Measurements from ENCODE around the gene NTRK3. TPM values are rescaled to one million over a fixed set of nuclear protein-coding genes. Genes with fewer than 3 reads are reported as not detected.

Gene NTRK3
- under 0.01 TPM for total RNA-seq

DNA sequence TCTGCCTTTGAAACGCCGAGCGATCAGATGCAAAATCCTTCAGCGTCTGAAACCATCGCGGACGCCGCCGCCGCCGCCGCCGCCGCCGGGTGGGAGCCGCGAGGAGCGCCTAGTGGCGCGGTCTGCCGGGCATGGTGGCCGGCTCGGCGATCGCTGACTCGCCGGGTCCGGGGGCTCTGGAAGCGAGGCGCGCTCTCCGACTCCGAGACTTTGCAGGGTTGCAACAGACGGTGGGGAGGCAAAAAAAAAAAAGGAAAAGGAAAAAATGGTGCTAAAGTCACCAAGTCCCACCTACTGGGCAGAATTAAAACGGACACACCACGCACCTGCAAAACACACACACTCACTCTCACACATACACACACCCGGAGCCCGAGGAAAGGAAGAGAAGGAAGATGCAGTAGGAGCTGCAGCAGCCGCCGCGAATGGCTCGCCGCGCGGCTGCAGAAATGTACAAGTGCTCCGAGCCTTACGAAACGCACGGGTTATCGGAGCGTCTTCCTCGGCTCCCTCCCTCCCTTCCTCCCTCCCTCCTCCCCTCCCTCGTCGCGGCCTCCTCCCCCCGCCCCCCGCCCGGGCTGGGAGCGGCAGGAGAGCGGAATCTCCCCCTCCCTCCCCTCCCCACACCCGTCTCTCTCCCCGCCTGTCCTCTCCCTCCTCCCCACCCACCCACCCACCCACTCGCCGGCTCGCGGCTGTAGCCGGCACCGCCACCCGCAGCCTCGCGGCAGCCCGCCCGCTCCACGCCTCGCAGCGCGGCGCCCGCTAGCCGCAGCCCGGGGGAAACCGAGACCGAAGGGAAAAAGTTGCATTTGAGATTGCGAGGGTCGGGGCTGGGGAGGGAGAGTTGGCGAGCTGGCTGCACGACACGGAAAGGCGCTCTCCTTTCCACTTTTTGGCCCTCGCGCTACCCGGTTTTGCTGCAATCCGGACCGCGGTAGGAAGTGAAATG is at the start of gene NTRK3:
NTRK3 (minus strand) TSS at position 461 of the 952 bp plus-strand sequence. CDS start 586 bp downstream, outside the sequence.
- no peak for DNase-seq (ENCODE audit: low read depth in 2 of 3, low spot score in 2 of 3)

DNA sequence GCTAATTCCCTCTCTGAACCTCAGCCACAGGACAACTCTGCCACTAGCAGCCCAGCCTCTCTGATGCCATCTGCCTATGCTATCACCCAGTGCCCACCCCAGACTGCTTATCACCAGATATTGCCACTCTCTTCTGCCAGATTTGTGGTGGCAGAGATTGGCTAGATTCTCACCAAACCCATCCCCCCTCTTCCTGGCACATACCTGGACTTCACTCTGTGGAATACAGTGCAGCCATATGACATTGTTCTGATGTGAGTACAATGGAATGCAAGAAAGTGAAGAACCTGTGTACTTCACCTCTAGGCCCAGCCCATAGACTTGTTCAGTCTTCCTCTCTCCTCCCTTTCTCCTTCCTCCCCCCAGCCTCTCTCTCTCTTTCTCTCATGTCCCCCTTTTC is 46.9 kb upstream of the NTRK3 start:
- no peak for DNase-seq (ENCODE audit: low read depth in 2 of 3, low spot score in 2 of 3)

DNA sequence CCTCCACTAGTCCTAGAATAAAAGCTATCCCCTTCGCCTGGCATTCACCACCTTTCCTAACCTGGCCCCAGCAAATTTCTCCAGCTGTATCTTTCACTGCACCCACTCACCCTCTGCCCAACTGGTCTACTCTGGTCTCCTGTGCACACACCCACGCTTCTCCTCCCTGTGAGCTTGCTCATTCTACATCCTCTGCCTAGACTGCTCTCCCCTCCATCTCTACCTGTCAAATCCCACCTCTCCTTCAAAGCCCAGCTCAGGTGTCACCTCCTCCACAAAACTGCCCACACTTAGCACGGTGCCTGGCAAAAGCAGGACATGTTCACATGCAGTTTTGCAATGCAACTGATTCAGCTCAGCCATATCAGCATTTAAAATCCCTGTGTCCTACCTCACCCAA is 45.8 kb upstream of the NTRK3 start:
- no peak for DNase-seq (ENCODE audit: low read depth in 2 of 3, low spot score in 2 of 3)

DNA sequence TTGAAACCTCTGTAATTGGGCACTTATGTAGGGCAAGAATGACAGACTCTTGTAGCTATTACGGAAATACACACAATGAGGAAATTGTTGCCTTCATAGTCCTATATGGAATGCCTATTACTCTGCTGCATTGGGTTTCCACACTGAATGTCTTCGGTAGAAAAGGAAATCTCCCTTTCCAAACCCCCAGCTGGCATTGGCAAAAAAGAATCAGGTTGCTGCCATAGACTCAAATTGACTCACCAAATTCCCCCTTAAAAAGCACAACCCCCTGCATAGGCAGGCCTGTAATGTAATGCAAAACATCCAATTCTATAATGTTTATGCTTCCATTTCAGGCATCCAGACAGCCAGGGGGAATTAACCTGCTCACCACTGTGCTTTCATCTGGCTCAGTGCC is 44.8 kb upstream of the NTRK3 start:
- DNase-seq (ENCODE audit: low read depth in 2 of 3, low spot score in 2 of 3): no peak

DNA sequence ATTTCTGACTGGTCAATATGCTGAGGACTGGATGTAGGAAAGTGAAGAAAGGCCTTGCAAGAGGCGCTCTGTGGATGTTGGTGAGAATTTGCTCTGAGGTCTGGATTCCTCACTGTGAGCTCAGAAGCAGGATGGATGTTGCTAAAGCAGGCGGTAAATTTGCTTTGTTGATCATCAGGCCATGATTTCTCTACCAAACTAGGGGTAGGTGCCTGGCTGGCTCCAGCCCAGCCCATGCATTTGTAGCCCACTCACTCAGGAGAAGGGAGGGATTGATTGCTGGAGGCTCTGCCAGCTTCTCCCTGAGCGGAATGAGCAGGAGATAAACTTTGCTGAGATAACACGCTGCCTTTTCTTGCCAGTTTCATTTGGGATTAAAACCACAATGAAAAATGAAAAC is 44.3 kb upstream of the NTRK3 start:
- DNase-seq (ENCODE audit: low read depth in 2 of 3, low spot score in 2 of 3): no peak

DNA sequence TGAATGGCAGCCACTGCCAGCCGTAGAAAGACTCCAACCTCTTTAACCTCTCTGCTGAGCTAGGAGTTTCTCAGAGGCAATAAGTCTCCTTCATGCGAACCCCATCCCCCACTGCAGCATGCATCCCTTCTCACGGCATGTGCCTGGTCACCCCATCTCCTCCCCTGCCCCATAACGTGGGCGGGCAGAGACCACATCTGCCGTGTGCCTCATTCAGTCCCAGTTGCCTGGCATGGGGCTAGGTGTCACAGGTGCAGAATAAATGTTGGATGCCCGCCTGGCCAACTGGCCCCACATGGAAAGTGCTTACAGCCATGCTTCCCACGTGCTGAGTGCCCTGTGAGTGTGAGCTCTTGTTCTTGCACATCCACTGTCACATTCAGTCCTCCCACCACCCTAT is 43.5 kb upstream of the NTRK3 start:
- no peak for DNase-seq (ENCODE audit: low read depth in 2 of 3, low spot score in 2 of 3)

DNA sequence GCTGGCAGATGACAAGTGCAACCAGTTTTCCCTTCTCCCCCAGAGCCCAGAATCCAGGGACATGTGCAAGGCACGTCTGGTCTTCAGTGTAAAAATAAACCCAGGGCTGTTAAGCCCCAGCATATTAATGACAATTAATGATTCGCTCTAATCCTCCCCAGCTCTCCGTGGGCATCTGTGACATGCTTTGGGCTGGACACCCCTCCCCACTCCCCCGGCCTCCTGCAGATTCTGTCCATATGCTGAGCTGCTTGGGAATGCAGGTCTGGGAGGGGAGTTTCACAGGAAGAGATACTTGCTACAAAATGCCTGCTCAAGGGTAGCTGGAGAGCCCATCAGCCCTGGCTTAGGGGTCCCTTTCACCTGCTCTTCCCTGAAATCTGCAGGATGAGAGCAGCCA is 43.0 kb upstream of the NTRK3 start:
- DNase-seq (ENCODE audit: low read depth in 2 of 3, low spot score in 2 of 3): no peak

DNA sequence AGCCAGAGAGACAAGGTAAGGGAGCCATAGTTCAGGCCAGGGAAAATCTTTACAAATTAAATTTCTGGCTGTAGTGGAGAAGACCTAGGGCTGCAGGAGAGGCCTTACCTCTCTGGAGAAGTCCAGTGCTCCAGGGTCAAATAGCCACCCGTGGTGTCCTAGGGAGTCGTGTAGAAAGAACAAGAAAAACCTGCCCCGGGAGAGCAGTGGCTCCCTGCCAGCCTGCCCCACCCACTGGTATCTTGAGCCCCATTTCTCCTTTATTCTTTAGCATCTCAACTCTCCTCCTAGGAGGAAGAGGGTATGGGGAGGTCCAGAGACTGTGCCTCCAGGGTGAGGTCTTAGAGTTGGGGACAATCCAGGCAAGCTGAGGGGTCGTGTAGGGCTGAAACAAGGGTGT is 32.1 kb upstream of the NTRK3 start:
- DNase-seq (ENCODE audit: low read depth in 2 of 3, low spot score in 2 of 3): no peak

DNA sequence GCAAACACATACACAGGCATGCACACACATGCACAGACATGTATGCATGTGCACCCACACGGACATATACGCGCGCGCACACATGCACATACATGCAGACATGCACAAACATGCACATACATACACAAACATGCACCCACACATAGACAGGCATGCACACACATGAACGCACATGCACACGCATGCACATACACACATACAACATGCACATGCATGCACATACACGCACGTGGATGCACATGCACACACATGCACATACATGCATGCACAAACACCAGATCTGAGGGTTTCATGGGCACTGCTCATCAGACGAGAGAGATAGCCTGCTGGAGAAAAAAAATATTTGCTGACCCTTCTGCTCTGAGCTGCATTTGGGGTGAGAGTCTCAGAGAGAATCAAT is 31.7 kb upstream of the NTRK3 start:
- no peak for DNase-seq (ENCODE audit: low read depth in 2 of 3, low spot score in 2 of 3)

DNA sequence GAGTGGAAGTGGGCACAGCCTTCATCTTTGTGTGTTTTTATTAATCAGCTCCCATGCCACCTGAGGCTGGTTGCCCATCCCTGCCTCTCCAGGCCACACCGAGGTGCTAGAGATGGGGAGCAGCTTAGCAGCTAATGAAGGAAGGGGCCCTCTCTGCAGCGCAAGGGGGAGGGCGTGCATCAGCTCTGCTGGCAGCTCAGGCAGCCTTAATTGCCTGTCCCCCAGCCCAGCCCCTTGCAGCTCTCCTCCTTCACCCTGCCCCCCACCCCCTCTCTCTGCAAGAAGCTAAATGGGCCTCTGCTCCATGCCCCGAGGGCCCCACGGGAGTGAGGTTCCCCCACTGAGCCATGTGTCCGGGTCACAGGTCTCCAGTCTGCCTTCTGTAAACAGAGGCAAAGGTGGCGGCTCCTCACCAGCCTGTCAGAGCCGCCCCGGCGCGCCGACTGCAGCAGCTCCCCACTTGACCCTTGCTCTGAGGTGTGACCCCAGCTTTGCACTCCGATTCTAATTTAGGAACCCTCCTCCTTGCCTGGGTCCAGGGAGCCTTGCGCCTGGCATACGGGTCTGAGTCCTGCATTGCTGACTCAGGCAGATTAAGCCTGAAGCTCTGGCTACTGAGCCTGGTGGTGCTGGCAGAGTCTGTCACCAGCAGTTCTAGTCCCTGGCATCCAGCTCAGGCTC is 27.9 kb upstream of the NTRK3 start:
- no peak for DNase-seq (ENCODE audit: low read depth in 2 of 3, low spot score in 2 of 3)

DNA sequence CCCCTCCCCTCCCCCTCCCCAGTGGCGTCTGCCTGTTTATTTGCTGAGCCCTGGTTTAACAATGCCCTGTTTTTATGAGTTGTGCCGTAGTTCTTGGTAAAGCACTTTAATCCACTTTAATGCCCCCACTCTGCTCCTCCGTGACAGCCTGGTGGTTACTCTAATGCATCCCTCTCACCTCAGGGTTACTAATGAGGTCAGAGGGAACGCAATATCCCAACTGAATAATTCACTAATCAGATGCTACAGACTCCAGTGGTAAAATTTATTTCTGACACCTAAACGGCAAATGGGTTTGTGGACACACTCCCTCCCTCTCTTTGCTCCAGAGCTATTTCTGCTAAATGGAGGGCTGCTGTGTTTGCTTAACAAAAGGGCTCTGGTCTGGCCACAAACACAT is 26.1 kb upstream of the NTRK3 start:
- no peak for DNase-seq (ENCODE audit: low read depth in 2 of 3, low spot score in 2 of 3)

DNA sequence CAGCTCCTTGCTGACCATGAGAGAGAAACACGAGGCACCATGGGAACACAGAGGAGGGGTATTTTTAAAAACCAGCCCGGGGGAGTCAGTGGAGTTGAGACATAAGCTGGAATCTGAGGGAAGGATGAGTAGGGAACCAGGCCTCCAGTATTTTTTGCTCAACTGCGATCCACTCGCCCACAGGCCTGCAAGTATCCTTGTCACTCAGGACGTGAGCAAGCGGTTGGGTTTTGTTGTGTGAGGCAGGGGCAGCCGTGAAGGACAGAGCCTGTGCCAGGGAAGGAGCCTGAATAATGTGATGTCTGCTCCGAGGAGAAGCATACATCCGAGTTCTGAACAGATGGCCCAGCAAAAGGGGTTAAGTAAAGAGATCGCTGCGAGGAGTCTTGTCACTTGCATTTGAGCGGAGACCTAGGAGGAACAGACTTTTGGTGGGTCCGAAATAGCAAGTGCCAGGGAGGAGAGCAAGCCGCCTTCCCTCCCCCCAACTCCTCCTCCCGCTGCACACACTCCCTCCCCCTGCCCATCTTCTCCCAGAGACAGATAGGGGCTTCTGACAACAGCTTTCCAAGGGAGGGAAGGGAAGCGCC is 20.4 kb upstream of the NTRK3 start:
- no peak for DNase-seq (ENCODE audit: low read depth in 2 of 3, low spot score in 2 of 3)

DNA sequence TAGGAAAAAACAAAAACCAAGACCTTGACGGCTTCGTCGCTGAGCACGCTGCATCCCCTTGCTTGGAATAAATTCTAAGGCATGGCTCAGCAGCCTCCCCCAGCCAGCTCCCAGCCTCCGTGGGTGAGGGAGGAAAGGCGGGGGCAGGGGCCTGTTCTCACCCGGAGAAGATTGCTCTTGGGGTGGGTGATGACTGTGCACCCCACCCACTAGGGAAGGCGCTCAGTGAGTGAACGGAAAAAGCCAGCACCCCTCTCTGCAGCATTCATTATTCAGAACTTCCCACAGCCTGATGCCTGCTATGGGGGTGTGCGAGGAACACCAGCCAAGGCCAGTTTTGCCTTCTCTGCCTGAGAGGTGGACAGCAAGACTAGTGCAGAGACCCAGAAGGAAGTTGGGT is 19.3 kb upstream of the NTRK3 start:
- no peak for DNase-seq (ENCODE audit: low read depth in 2 of 3, low spot score in 2 of 3)

DNA sequence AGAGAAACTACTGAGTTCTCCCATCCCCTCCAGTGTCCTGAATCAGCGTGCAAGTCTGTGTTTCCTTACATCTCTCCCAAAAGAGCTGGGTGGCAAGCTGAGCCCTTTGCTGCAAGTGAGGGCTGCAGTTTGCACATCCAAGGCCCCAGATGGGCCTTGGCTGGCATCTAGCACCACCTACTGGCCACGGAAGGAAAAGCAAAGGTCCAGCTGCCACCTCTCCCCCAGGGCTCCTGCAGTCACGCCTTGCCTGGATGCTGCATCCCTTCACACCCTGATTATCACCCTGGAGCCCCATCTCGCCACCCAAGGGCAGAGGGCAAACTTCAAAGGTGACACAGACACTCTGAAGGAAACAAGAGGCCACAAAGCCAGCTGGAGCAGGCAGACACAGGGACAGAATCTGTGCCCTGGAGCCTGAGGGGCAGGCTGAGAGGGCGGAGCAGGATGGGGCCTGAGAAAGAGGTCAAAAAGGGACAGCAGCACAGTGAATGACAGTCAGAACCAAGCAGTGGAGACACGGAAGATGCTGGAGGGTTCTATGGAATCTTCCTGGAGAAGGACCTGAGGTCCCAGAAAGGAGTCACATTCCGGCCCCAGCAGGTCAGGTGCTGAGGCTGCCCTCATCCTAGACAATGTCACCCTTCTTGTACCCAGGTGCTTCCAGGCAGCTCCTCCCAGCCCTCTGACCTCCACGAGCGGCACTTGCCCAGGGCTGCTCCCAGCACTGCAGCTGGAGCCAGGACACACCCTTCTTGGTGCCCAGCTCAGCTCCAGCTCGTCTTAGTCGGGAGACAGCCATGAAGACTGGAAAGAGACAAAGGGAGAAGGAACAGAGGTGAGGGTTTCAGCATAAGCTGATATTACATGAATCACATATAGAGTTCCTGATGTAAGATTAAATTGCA is 18.3 kb upstream of the NTRK3 start:
- DNase-seq (ENCODE audit: low read depth in 2 of 3, low spot score in 2 of 3): peak; percentile 7 to 63 (median 33)

DNA sequence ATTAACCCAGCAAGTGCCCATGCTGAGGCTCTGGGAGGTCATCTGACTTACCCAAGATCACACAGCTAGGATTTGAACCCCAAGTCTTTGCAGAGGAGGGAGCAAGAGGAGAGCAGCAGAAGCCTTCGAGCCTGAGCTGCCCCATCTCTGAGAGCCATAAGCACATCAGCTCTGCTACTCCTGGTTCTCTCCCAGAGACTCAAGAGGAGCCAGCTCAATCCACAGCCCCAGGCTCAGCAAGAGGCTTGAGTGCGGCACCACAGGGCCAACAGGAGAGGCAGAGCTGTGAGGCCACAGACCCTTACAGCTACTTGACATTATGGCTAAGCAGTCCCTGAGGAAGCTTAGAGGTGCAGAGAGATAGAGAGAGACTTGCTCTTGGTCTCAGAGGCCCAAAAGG is 15.9 kb upstream of the NTRK3 start:
- no peak for DNase-seq (ENCODE audit: low read depth in 2 of 3, low spot score in 2 of 3)

DNA sequence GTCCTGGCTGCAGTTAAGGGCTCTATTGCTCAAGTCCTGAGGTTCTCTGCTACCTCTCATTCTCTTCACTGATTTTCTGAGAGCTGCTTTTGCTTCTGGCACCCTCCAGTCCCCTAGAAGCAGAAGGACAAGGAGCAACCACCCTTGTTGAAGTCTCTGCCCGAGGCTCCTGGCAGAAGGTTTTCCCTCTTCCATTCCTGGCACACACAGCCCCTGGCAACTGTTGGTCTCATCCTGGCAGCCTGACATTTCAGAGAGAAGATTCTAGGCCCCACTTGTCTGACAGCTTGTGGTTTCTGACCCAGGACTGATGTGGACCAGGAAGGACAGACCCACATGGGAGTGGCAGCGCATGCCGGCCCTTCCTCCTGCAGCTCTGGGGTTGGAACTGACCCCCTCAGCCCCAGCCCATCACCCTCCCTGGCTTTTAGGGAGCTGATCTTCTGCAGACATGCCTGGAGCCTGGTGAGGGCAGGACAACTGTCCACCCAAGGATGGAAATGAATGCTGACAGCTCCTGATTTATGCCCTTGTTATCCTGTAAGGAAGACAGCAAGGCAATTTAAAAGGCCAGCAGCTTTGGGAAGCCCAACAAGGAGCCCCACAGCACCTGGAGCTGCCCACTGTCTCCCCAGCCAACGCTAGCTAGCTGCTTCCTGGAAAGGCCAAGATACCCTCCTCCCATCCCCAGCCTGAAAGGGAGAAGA is 13.0 kb upstream of the NTRK3 start:
- no peak for DNase-seq (ENCODE audit: low read depth in 2 of 3, low spot score in 2 of 3)

DNA sequence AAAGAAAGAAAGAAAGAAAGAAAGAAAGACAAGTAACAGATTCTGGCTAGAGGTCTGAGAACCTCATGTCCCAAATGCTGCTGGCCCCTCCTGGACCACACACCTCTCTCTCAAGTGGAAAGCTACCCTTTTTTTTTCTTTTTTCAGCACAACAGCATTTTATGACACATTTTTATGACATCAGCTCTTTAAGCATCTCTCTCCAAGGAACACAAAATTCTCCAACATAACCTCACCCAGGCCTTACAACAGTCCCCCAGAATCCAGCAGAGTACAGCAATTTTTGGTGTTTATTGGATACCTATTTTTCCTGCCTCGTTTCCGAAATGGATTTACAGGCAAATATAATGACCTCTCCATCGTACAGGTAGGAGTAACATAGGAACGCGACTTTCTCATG is 11.2 kb upstream of the NTRK3 start:
- no peak for DNase-seq (ENCODE audit: low read depth in 2 of 3, low spot score in 2 of 3)

DNA sequence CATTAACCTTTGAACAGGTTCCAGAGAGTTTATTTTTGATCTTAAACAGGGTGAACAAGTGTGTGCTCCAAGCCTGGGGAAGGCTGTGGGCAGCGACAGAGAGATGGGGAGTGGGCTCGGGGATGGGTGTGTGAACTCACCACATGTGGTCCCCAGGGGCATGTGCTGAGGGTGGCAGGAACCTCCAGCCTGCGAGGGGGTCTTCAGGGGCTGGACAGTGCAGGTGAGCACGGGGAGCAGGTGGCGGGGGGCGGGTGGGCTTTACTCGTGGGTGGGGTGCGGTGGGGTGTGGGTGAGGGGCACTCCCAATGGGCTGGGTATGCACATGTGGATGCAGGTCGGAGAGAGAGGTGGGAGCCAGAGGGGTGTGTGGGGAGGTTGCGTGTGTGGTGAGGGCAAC is 9.6 kb upstream of the NTRK3 start:
- no peak for DNase-seq (ENCODE audit: low read depth in 2 of 3, low spot score in 2 of 3)

DNA sequence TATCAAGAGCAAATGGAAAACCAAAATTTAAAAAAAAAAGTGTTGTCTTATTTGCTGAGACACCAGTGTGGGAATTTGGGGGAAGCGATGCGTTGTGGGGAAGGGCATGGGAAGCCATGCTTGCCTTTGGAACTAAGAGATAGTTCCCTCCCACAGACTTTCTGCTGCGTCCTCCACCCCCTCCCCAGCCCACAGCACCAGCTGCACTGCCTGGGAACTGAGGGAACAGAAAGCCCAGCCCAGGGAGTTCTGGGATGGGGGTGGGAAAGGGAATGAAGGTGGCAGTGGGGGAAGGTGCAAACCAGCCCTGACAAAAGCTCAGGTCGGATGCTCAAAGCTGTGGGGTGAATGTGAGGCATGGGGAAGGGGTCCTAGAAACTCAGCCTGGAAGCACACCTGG is 8.1 kb upstream of the NTRK3 start:
- DNase-seq (ENCODE audit: low read depth in 2 of 3, low spot score in 2 of 3): no peak

DNA sequence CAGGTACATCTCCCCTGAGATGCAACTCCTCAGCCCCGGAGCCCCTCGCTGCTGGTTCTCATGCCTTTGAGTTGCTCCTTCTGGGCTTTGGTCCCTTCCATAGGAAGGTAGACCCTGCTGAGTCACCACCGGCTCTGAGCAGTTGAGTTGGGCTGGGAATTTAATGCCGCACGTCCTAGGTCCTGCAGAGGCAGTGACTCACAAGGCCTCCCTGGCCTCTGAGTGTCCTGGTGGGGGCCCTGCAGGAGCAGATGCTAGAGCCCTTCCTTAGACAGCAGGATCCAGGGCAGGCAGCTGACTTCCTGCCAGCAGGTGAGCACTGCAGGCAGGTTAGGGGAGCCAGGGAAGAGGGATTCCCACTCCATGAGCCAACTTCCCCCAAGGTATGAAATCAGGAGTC is 5.5 kb upstream of the NTRK3 start:
- DNase-seq (ENCODE audit: low read depth in 2 of 3, low spot score in 2 of 3): no peak

All from hematopoietic multipotent progenitor cell (in vitro differentiated cells).